GM21723 (cell line): ENCODE results near the gene TCEAL3.
"Not testable (repeated sequence)": the region's sequence is repeated elsewhere in the genome, so short reads cannot be mapped to it uniquely, and the experiment has no call there.

Experiments
- ATAC-seq: cut with Tn5 transposase; IDR thresholded peaks from one replicate; pipeline ENCODE4 v1.9.1; 2021; ENCODE audit warnings: mild to moderate bottlenecking, moderate library complexity; ENCODE audit not compliant: unreplicated experiment

The TCEAL3 gene

DNA sequence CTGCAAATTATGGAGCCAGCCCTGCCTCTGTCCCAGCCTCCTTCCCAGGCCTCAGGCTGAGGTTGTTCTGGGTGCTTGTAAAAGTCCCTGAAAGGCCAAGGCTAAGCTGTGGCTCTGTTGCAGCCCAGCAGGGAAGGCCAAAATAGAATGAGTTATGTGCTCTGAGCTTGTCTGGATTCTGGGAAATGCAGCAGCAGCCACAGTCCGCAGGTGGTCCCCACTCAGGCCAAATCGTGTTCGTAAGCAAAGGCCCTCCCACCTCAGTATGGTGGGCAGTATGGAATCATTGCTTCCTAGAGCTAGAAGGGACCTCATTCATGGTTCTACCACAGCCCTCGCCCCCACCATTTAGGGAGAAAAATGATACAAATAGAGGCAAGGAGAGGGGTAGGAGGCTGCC lies 16.3 kb downstream of the TCEAL3 start:
- ATAC-seq, result no peak

DNA sequence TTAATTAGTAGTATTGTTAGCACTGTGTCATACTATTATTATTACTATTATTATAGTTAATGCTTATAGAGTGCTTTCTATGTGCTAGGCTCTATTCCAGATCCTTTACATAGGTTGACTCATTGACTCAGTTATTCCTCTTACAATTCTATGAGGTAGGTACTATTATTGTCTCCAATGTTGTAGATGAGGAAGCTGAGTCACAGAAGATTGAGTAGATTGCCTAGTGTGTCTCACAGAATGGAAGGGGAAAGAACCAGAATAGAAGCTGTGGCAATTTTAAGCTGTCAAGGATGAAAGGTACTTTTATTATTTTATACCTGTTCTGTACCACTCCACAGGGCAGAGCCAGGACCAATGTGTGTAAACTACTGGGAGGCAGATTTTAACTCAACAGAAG lies 19.1 kb downstream of the TCEAL3 start:
- no peak for ATAC-seq

DNA sequence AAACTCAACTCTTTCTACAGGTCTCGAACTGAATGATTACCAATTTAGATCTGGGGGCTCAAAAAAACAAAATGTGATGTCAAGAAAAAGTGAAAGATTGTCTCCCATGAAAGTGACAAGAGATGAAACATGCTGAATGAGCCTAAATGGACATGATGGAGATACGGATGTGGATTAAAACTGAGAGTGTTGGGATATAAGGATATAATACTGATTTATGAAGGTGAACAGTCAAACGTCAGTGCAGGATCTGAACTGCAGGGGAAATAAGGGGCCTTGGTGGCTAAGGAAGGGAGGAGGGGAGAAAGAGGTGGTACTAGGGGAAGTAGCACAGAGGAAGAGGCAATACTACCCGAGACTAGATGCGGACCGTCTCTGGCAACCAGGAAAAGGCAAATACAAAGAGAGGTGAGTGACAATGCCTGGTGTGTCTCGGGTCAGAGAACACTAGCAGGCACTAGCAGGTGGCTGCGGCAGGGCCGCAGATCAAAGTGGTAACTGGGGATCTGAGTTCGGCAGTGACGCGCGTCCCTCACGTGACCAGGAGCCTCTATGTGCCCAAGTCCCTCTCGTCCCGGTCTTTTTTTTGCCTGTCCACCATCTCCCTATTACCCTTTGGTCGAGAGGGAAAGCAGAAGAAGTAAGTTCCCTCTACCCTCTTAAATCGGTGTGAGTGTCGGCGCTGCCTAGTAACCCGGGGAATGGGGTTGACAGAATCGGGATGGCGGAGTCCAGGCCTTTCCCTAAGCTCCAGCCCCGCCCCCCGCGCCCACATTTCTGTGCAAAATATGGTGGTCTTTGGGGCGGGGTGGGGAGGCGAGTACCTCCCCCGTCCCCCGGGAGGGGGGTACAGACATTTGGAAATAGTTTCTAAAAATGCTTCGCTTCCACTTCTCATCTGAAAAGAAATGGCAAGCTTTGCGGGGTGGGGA lies 20.9 kb downstream of the TCEAL3 start, which contains the start of gene TCEAL1:
Gene TCEAL1 (plus strand): TSS at position 590 of the 932 bp plus-strand sequence. CDS start 942 bp downstream, outside the sequence.
- peak; percentile 70 for ATAC-seq

DNA sequence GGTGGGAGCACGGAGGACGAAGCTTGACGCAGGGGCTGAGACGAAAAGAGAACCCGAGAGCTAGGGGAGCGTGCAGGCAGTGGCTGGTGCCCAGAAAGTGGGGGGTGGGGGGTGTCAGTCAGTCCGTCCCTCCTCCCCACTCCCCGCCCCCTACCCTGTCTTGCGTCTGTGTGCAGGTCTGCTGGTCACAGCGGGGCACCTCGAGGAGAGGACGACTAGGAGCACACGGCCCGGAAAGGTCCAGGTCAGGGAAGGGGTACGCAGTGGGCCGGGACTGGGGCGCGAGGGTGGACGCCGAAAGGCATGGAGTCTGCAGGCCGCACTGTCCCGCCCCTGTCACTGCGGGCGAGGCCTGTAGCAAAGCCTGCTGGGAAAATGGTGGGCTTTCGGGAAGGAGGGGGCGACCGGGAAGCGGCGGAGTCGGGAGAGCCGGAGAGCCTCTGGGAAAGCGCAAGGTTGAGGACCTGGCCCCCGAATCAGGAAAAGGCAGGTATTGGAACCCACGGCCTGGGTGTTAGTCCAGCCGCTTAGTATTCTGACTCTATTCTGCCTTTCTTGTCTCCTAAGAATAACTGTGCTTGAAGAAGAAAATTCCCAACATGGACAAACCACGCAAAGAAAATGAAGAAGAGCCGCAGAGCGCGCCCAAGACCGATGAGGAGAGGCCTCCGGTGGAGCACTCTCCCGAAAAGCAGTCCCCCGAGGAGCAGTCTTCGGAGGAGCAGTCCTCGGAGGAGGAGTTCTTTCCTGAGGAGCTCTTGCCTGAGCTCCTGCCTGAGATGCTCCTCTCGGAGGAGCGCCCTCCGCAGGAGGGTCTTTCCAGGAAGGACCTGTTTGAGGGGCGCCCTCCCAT lies 21.8 kb downstream of the TCEAL3 start:
- peak; percentile 42 for ATAC-seq

DNA sequence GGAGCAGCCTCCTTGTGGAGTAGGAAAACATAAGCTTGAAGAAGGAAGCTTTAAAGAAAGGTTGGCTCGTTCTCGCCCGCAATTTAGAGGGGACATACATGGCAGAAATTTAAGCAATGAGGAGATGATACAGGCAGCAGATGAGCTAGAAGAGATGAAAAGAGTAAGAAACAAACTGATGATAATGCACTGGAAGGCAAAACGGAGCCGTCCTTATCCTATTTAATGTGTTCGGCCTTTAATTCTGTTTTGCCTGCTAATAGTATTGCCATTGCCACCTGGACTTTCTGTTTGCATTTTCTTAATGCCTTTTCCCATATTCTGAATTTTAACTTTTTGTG lies 22.4 kb downstream of the TCEAL3 start:
- no peak for ATAC-seq

DNA sequence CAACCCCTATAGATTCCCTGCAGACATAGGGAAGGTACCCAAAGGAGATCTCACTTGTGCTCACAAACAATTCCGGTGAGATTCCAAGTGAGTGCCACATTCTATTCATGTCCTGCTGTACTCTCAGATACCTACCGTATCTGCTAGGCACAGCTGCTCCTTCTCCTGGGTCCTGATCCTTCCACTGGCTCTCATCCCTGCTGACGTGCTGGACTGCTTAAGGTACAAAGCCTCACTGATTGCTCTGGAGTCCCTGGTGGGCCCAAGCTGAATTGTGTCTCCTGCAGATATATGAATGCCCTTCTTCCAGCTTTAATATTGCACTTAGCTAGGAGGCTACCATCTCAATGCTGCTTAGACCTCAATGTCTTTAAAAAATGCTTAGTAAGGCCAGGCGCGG lies 23.4 kb downstream of the TCEAL3 start:
- ATAC-seq, result no peak

DNA sequence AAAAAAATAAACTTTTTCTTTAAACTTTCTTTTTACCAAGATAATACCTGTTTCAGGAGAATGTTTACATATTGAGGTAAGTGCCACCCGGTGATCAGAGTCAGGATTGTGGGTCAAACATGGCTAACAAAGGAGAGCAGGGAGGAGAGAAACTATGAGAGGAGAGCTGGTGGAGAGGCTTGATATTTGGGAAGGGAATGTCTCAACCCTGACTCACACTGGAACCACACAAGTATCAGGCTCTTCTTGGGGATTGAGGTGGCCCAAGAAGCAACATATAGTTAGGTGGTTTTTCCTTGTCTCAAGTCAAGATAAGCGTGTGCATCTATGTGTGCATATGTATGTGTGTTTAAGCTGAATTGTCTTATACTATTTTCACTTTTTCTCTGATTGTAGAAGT lies 27.7 kb downstream of the TCEAL3 start:
- ATAC-seq, result no peak

DNA sequence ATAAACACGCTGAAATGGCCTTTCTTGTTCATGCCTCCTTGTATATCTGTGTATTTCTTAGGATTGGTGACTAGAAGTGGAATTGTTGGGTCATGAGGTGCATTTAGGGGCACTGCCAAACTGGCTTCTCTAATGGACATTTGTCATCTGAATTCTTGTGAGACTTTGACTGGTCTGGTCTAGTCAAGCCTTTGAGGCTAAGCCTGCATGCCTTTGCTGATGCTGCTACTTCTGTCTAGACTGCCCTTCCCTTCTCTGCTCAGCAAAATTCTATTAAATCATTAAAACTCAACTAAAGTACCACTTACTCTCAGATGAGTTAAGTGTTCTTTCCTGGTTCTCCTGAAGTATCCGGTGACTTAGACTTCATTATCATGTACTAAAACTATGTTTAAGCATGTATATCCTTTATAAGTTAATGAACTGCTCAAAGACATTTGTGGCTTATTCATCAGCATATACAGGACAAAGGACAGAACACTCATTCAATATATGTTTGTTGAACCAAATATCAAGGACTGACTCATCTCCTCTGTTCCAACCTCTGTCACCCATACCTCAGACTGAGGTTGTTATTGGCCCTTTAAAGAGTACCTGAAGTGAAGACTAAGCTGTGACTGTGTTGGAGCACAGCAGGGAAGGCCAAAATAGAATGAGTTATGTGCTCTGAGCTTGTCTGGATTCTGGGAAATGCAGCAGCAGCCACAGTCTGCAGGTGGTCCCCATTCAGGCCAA lies 30.0 kb downstream of the TCEAL3 start:
- ATAC-seq, result no peak

DNA sequence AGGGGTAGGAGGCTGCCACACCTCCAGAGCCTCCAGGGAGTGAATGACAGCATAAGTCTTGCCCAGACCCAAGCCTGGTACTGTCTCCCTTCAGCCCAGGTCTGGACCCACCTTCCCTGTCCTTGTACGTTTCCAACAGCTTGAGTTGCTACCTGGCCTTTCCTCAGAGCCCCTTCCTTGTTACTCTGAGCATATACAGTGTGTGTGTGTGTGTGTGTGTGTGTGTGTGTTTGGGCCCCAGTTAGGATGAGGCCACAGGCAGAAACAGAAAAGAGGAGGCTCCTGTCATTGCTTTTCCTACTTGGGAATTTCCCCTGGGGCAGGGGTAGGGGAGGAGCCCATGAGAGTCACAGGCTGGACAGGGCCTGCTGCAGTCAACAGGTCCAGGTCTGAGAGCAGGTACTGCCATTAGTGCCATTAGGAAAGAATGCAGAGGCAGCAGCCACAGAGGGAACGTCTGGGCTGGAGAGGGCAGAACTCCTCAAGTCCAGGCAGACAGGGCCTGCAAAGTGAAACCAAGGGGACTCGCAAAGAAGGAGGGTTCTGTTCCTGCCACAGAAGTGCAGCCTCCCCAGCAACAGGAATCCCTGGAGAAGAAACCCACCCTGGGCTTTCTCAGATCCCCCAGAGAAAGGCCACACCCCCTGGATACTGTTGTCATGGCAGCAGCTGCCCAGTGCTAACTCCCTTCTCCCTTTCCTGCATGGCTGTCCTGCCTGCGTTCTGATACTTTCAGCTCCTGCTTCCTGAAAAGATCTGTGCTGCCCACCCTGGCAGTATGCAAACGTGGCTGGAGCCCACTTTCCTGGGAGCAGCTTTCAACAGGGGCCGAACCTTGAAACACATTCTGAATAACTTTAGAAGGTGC lies 30.9 kb downstream of the TCEAL3 start:
- ATAC-seq, result not testable (repeated sequence)

DNA sequence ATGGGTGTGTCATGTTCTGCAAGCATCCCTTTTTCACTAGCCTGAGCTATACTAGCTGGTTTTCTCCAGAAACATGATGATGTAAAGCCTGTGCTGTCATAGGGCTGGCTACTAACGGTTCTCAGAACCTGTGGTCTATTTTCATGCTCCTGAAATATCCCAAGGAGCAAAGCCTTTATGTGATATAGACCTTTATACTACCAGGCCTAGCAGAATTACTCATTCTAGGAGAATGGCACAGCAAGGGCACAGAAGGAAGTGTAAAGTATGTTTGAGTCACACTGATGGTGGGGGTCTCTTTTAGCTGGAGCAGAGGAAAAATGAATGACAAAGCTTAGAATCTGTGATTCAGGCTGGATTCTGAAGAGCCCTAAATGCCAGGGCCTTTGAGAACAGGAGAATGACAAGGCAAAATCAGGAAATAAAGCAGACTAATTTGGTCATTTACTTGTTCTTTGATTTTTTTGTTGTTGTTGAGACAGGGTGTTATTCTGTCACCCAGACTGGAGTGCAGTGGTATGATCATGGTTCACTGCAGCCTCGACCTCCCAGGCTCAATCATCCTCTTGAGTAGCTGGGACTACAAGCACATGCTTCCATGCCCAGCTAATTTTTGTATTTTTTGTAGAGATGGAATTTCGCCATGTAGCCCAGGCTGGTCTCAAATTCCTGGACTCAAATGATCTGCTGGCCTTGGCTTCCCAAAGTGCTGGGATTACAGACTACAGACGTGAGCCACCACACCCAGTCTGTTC lies 32.8 kb downstream of the TCEAL3 start:
- no peak for ATAC-seq

DNA sequence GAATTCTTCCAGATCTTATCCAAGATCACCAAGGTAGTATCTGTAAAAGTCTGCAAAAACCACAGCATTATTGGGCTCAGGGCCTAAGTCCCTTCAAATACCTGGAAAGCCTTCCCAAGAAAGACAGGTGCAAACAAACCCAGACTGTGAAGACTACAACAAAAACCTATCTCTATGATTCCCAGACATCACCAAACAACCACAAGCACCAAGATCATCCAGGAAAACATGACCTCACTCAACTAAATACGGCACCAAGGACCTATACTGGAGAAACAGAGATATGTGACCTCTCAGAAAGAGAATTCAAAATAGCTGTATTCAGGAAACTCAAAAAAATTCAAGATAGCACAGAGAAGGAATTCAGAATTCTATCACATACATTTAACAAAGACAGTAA lies 36.4 kb downstream of the TCEAL3 start:
- no peak for ATAC-seq

DNA sequence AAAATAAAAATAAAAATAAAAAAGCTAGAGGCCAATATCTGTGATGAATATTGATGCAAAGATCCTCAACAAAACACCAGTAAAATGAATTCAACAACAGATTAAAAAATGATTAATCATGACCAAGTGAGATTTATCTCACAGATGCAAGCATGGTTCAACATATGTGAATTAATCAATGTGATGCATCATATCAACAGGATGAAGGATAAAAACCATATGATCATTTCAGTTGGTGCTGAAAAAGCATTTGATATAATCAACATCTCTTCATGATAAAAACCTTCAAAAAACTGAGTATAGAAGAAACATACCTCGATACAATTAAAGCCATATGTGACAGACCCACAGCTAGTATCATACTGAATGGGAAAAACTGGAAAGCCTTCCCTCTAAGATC lies 39.9 kb downstream of the TCEAL3 start:
- ATAC-seq, result no peak

DNA sequence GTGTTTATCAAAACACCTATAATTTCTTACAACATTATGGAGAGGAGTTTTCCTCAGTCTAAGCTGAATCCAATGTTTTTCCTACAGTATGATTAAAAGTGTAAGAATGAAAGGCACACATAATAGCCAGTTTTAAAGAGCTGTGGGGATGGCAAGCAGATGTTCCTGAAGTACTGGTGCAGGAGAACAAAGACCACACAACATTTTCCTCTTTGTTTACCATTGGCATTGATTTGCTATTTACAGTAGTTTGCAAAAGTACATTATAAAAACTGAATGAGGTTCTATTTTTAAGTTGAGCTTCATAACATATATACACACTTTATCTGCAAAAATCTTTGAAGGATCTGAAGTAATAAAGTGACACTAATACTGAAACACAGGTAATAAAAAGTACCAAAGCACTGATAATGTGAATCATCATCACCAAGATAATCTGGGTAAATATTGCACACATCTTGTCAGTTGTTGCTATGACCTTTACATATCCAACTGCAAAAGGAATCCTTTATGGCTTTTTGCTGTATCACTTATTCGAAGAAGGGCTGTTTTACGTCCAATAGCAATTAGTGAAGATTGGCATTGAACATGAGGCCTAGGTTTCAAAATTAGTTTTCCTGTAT lies 43.5 kb downstream of the TCEAL3 start:
- ATAC-seq, result no peak

DNA sequence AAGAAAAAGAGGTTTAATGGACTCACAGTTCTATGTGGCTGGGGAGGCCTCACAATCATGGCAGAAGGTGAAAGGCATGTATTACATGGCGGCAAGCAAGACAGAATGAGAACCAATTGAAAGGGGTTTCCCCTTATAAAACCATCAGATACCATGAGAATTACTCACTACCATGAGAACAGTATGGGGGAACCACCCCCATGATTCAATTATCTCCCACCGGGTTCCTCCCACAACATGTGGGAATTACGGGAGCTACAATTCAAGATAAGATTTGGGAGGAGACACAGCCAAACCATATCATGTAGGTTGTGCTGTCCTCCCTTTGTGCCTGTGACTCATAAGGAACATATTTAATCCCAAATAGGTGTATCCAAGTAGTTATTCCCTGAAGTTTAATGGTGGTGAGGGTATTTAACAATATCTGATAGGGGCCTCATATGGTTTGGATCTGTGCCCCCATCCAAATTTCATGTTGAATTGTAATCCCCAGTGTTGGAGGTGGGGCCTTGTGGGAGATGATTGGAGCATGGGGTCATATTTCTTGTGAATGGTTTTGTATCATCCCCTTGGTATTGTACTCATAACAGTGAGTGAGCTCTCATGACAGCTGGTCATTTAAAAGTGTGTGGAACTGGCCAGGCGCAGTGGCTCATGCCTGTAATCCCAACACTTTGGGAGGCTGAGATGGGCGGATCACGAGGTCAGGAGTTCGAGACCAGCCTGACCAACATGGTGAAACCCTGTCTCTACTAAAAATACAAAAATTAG lies 47.7 kb downstream of the TCEAL3 start:
- not testable (repeated sequence) for ATAC-seq

DNA sequence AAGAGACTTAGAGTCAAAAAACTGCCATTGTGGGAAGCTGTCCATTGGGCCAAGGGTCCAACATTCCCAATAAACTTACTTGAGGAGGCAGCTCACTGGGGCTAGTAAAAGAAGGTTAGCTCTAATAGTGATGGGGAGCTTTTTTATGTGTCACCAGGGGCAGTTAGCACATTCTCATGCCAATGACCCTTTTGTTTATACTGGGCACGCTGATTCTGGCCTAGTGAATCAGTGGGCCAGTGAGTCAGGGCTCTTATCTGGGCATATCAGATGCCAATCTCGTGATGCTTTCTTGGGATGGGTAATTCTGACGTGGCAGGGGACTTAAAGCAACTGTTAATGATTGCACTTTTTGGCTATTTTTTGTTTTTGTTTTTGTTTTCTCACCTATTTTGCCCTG lies 48.9 kb downstream of the TCEAL3 start:
- ATAC-seq, result no peak

DNA sequence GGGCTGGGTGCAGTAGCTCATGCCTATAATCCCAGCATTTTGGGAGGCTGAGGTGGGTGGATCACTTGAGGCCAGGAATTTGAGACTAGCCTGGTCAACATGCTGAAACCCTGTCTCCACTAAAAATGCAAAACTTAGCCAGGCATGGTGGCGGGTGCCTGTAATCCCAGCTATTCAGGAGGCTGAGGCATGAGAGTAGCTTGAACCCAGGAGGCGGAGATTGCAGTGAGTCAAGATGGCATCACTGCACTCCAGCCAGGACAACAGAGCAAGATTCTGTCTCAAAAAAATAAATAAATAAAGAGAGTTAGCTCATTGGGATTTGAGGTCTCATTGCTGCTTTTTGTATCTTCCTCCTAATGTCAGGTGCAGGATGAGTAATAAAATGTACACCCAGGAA lies 49.3 kb downstream of the TCEAL3 start:
- not testable (repeated sequence) for ATAC-seq

DNA sequence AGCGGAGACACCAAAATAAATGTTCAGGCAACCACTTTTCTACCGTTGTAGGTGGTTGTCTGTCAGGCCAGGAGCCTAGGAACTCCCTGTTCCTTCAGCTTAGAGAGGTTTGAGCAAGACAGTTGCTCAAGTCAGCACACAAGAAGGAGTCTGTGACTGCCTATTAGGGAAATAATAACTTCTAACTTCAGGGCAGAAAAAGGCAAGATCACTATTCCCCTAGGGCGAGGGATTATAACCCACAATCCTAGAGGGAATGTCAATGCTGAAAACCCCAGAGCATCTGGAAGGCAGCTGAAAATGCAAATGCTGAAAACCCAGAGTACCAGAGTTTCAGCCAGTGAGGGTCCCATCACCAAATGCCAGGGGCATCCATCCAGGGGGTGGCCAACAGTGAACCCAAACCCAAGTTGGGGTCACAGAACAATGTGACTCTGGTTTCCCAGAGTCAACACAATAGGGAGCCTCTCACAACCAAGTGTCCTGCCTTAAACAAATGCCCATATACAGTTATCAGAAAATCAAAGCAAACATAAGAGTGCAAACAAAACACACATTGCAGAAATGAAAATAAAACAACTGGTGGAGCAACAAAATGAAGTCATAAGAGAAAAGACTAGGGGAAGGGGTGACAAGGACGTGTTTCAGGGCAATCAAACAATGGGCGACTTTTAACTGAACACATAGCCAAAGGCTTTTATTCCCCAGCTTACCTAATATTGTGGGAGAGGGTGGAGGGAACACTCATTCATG lies 51.1 kb downstream of the TCEAL3 start:
- ATAC-seq, result no peak

DNA sequence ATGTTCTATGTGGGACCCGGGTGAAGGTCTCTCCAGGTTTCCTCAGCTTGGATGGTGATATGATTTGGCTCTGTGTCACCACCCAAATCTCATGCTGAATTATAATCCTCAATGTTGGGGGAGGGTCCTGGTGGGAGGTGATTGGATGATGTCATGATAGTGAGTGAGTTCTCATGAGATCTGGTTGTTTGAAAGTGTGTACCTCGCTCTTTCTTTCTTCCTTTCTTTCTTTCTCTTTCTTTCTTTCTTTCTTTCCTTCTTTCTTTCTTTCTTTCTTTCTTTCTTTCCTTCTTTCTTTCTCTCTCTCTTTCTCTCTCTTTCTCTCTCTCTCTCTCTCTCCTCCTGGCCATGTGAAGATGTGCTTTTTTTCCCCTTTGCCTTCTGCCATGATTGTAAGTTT lies 51.7 kb downstream of the TCEAL3 start:
- ATAC-seq, result not testable (repeated sequence)
